Right lung (tissue), 10 donors: ENCODE measurements around the gene OSBPL6. TPM values are rescaled to one million over a fixed set of nuclear protein-coding genes. Genes with fewer than 3 reads are reported as not detected.
"Not testable (repeated sequence)": the region's sequence is repeated elsewhere in the genome, so short reads cannot be mapped to it uniquely, and the experiment has no call there.

Experiments used
- DNase-seq, 2 donors: peaks; one replicate each; pipeline ENCODE4 v3.0.0-alpha.2; 2013
- long read RNA-seq, 8 donors: transcript quantifications; one replicate each; lab custom pipeline, GENCODE V29; 2026
- polyA plus RNA-seq, 5 donors: library from polyadenylated mRNA; unstranded; fragments of 120-200 nt; gene quantifications; one replicate each; pipeline versions ENCODE4 v1.2.1 to v1.2.3, GENCODE V29; 2013; ENCODE audit warnings: inconsistent platforms in 1 of 5, low replicate concordance in 1 of 5; ENCODE audit not compliant: insufficient read length in 5 of 5, insufficient read depth in 1 of 5

The OSBPL6 gene
- polyA plus RNA-seq: 1 to 10 TPM; 3.1 to 6.7 (median 5.7) TPM
- long read RNA-seq, donor 1, partial matches to known transcripts: 74 of 74 reads
- long read RNA-seq, donor 1, other reads (novel, unspliced or antisense): 0 of 74 reads
- long read RNA-seq, donor 2: 0 reads
- long read RNA-seq, donor 3, partial matches to known transcripts: 0 of 1 reads
- long read RNA-seq, donor 3, other reads (novel, unspliced or antisense): 0 of 1 reads
- long read RNA-seq, donor 4: 0 reads
- long read RNA-seq, donor 5: 0 reads
- long read RNA-seq, donor 6: 0 reads
- long read RNA-seq, donor 7: 0 reads
- long read RNA-seq, donor 8: 0 reads

DNA sequence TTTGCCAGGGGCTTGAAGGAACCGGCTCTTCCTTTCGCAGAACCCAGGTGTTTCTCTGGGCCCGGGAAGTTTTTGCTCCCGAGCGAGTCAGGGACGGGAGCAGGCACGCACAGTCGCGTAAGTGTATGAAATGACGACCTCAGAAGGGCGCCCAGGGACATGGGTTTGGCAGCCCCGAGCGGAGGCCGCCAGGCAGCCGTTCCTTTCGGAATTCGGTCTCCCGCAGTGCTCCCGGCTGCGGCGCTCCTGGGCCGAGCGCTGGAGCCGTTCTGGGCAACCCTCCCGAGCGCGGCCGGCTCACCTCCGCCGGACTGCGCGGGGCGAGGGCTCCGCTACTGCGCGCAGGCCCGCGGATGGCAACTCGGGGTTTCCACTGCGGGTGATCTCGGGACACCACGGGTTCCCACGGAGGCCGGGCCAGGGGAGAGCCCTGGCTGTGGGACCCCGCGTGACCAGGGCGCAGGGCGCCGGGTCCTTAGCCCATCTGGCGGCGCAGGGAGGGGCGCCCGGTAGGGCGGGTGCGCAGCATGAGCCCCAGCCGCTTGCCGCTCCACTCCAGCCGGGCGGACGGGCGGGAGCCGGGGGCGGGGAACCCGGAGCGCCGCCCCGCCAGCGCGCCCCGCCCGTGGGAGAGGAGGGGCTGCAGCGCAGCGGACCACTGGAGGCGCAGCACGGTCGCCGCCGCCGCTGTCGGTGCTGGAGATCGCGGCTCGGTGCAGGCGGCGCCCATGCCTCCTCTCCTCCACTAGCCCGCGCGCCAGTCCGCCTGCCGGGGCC lies at the start of gene OSBPL6:
Gene OSBPL6 (plus strand): TSS at position 690 of the 777 bp plus-strand sequence. CDS start 111,673 bp downstream, outside the sequence.
- peak; percentile 79 to 81 for DNase-seq

DNA sequence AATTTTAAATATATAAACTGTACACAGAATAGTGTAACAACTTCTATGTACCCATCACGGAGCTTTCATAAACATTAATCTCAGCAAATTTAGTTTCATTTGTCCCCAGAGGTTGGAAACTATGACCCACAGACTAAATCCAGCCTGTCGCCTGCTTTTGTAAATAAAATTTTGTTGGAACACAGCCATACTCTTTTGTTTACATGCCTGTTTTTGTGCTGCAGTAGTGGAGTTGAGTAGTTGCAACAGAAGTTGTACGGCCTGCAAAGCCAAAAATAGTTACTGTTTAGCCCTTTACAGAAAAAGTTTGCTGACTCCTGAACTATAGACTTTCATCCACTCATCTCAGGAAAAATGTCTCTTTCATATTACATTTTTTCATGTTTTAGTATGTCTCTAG lies 42.3 kb upstream of the OSBPL6 start:
- peak; percentile 69 to 79 for DNase-seq

DNA sequence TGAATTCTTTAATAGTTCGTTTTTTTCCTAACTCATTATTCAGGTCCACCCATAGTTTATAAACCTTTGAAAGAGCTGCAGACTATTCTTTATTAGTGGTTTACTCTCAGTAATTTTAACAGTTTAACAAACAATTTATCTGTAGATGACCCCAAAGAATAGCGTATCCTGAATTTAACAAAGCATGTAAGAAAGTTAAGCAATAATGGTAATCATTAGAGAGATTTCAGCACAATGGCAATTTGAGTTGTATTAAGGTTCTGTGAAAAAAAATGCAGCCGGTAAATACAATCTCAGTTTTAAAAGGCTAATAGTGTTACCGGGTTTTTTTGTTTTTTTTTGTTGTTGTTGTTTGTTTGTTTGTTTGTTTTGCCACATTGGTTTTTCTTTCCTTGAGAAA lies 41.8 kb upstream of the OSBPL6 start:
- no peak for DNase-seq

DNA sequence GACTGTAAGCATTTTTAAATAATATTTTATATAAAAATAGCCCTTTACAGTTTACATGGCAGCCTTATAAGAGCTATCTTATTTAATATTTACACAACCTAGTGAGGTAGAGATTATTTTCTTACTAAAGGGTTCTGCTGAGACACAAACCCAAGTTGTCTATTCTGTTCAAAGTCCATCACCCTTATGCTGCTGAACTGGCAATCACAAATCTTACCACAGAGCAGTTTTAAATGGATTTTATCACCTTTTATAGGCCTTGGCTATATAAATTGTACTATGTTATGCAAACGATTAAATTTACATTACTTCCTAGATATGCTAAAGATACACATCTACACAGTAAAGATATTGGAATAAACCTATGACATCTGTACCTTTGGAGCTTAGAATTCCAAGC lies 41.3 kb upstream of the OSBPL6 start:
- DNase-seq: no peak

DNA sequence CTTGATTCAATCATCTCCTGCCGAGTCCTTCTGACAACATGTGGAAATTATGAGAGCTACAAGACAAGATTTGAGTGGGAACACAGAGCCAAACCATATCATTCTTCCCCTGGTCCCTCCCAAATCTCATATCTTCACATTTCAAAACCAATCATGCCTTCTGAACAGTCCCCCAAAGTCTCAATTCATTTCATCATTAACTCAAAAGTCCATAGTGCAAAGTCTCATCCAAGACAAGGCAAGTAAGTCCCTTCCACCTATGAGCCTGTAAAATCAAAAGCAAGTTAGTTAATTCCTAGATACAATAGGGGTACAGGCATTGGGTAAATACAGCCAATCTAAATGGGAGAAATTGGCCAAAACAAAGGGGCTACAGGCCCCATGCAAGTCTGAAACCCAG lies 40.4 kb upstream of the OSBPL6 start:
- not testable (repeated sequence) for DNase-seq

DNA sequence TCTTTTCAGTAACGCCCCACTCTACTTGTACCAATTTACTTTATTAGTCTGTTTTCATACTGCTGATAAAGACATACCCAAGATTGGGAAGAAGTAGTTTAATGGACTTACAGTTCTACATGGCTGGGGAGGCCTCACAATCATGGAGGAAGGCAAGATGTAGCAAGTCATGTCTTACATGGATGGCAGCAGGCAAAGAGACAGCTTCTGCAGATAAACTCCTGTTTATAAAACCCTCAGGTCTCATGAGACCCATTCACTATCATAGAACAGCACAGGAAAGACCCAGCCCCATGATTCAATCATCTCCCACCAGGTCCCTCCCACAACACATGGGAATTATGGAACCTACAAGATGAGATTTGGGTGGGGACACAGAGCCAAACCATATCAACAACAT lies 38.8 kb upstream of the OSBPL6 start:
- DNase-seq: no peak

DNA sequence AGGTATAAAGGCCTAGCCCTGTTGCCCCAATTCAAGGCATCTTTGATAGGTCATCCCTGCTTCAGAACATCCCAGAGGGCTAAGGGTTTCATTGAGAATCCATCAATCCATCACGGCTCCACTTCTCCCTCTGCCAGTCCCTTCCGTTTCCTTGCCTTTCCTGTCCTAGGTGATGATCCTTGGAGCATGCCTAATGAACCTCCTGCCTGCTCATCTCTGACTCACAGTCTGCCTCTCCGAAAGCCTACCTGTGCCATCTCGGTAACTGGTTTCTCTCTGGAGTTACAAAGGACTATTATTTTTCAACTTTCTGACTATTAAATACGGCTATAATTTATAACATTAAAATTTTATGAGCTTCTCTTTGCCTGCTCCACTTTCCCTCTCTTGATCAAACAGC lies 36.7 kb upstream of the OSBPL6 start:
- DNase-seq: no peak

DNA sequence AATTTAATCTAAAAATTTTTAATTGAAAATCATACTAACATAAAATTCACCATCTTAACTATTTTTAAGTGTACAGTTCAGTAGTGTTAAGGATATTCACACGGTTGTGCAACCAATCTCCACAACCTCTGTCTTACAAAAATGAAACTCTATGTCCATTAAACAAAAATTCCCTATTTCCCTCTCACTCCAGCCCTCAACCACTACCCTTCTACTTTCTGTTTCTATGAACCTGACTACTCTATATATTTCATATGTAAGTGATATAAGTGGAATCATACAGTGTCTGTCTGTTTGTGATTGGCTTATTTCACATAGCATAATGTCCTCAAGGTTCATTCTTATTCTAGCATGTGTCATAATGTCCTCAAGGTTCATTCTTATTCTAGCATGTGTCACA lies 34.3 kb upstream of the OSBPL6 start:
- DNase-seq: no peak

DNA sequence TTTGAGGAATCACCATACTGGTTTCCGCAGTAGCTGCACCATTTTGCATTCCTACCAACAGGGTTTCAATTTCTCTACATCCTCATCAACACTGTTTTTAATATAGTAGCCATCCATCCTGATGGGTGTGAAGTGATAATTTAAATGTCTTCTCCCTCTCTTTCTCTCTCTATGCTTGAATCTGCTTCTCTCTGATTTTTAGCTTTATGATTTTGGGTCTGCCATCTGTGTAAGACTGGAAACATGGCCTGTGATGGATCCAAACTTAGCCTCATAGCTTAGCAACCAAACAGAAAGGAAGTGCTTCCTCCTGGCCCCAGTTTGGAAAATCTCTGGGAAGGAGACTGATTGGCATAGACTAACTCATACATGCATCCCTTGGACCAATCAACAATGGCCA lies 33.7 kb upstream of the OSBPL6 start:
- DNase-seq: no peak

DNA sequence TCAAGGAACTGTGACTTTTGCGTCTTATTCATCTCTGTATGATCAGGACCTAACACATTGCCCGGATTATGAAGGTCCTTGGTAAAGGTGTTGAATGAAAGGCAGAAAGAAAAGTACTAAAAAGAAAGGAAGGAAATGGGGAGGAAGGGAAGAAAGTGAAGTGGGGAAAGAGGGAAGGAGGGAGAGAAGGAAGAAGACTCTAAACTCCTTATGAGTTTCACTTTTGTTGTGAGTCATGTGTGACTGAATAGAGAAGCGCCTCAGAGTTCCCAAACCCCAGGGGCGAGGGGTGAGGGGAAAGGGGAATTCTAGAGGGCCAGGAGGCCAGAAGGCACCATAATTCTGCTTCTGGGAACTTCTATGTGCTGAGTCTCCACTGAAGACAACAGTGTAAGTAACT lies 30.9 kb upstream of the OSBPL6 start:
- DNase-seq: no peak

DNA sequence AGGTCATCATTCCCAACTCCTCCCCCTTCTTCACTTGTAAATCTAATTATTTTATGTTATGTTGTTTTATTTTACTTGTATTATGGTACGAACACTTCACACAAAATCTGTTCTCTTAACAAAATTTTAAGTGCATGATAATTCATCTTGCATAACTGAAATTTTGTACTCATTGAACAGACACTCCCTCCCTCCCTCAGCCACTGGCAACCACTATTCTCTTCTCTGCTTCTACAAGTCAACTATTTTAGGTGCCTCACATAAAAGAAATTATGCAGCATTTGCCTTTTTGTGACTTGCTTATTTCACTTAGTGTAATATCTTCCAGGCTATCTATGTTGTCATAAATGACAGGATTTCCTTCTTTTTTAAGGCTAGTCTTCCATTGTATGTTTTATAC lies 30.4 kb upstream of the OSBPL6 start:
- DNase-seq: no peak

DNA sequence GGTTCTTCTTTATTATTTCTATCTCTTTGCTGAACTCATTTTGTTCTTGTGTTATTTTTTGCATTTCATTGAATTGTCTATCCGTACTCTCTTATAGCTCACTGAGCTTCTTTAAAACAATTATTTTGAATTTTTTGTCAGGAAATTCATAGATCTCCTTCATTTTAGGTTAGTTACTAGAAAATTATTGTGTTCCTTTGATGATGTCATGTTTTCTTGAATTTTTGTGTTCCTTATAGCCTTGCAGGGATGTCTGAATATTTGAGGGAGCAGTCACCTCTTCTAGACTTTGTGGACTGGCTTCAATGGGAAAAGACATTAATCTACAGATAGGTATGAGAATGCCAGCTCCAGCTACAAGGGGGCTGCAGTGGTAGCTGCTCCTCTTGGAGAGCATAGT lies 20.7 kb upstream of the OSBPL6 start:
- no peak for DNase-seq

DNA sequence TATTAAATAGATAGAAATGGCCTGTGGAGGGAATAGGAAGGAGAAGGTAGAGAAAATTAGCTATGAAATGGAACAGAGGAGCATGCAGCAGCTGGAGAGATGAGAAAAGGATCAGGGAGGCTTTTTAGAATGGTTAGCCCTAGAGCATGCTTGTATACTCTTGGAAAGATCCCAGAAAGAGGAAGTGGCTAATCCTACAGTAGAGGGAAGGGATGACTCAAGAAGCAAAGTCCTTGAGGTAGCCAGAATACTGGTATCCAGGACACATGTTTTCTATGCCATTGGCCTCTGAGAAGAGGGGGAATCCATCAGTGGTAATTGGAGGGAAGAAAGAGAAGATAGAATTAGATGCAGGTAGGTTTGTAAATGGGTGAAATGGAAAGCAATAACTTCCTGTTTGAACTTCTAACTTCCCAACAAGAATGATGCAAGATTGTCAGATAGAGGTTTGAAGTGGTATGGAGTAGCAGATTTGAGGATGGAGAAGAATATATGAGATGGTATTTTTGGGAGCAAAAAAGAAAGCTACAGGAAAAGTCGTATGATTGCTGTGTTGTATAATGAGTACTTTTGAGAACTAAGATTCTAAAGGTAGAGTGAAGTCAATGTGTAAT lies 17.1 kb upstream of the OSBPL6 start:
- no peak for DNase-seq

DNA sequence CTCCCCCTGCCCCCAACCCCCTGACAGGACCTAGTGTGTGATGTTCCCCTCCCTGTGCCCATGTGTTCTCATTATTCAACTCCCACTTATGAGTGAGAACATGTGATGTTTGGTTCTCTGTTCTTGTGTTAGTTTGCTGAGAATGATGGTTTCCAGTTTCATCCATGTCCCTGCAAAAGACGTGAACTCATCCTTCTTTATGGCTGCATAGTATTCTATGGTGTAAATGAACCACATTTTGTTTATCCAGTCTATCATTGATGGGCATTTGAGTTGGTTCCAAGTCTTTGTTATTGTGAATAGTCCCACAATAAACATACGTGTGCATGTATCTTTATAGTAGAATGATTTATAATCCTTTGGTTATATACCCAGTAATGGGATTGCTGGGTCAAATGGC lies 13.7 kb upstream of the OSBPL6 start:
- DNase-seq: not testable (repeated sequence)

DNA sequence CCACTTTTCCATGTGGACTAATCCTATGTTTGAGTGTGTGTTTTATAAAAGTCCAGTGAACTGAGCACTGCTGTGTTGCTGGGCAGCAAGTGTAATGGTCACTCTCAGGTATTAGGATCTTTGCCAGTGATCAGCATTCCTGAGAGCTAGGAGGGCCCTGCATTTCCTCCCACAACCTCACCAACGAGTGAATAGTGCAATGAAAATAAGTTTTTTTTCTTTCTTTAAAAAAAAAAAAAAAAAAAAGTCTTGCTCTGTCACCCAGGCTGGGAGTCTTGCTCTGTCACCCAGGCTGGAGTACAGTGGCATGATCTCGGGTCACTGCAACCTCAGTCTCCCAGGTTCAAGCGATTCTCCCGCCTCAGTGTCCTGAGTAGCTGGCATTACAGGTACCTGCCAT lies 6.5 kb upstream of the OSBPL6 start:
- no peak for DNase-seq

DNA sequence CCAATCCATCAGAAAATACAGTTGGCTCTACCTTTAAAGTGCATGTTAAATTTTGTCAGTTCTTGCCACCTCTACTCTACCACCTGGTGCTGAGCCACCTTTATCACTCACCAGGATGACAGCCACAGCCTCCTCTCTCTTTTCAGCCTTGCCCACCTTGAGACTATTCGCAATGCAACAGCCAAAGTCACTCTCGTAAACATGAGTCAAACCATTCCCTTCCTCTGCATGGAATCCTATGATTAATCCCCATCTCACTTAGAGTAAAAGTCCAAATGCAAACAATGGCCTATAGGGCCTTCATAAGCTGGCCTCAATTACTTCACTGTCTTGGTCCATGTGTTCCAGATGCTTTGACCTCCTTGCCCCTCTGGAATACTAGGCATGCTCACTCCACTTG lies 5.8 kb upstream of the OSBPL6 start:
- DNase-seq: no peak

DNA sequence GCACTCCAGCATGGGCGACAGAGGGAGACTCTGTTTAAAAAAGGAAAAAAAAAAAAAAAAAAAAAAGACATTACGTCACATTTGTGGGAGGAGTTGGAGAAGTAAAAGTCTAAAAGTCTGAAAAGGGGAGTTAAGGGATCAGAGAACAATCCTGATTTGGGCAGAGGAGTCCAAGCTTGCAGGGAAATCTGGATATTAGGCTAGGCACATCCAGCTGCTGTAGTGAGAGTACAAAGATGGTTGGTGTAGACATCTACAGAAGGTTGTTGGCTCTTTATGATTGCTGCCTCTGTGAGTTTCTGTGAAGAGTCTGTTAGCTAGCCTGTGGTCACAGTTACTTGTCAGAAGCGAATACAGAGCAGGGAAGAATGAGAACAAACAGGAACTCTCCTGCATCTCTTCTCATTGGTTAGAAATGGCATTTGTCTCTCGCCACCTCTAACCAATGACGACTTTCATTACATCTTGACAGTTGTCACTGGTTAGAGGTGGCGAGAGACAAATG lies 3.3 kb upstream of the OSBPL6 start:
- DNase-seq: no peak

DNA sequence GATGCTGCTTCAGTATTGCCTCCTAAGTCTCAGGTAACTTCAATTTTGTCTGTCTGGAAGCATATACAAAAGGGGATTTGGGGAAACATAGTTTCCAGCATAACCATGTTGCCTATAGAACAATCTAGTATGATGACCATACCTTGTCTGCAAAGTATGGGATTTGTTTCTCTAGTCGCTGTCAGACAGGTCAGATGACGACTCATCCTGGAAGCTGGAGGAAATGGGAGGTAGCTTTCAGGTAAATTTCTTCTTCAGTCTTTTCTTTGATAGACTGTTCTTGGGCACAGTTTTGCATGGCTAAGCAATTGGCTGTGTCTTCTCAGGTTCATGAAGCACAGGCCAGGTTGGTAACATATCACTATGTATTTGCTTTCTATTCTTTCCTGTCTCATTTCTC lies 2.8 kb upstream of the OSBPL6 start:
- no peak for DNase-seq

DNA sequence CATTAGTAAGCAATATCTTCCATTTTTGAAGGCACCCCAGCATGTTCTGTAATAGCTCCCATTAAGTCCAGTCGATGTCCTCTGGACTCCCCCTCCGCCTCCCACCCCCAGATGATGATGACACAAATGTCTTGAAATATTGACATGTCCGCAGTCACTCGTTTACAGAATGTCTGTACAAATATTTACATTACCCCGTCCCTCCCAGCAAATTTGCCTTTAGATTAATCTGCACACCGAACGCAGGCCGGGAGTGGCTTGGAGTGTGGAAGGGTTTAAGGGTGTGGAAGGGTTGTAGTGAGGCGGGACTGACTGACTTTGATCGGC lies 853 bp upstream of the OSBPL6 start:
- DNase-seq: no peak

DNA sequence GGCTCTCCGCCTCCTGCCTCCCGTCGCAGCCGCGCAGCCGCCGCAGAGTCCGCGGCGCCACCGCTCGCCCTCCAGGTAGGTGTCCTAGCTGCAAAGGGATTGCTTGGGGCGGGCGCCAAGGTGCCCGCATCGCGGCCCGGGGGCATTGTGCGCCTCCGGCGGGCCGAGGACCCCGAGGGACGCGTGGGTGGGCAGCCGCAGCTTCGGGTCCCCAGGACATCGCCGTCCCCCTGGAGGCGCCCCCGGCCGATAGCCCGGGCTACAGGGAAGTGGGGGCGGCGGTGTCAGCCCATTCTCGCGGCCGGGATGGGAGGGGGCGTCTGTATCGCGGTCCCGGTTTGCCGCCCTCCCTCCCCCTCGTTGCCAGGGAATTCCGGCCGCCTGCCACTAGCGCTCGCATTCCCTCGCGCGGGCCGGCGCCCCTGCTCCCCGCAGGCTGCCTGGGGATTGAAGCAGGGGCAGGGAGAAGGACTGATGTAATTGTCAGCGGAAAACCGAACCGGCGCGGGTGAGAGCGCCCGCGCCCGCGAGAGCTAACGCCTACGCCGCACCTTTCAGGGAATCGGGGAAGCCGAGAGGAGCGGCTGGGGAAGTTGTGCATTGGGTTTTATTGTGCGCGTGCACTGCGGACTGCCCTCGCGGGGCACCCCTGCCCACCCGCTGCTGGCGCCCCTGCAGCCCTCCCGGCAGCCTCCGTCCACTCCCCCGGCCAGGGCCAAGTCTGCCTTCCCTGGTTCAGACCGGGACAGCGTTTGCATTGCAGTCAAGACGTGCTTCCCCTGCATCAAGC lies 483 bp downstream of the OSBPL6 start:
- peak; percentile 32 to 36 for DNase-seq

DNA sequence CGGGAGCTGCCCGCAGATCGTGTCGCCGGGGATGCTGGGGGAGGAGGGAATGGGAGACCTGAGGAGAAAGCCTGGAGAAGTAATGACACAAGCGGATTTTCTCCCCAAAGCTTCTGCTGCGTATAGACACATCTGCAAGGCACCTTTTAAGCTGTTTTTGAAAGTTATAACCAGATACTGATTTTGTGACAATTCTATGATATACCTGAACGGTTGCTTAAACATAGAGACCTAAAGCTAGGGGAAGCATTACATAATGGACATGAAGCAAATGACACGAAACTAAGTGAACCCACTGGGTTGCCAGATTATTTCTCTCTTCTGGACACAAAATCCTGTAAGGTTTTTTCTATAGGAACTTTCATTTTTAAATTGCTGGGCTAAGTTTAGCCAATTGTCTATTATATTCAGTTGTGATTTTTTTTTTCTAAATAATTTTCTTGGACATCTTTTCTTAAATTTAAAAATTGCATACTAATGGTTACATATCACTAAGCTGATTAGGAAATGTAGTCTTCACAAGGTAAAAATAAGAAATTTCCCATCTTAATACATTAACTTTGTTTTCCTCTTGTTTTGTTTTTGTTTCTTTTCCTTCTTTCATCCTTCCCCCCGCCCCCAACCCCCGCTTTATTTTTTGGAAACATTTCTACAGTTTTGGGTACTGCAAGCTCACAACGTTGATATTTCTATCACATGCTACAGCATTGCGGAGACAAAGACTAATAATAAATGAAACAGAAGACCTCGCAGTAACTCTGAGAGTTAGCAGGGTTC lies 1.3 kb downstream of the OSBPL6 start:
- DNase-seq: no peak
